HG03575 (cell line): ENCODE results near the gene GNB5.
"Not testable (repeated sequence)": the region's sequence is repeated elsewhere in the genome, so short reads cannot be mapped to it uniquely, and the experiment has no call there.

Experiments
- ATAC-seq: cut with Tn5 transposase; IDR thresholded peaks from one replicate; pipeline ENCODE4 v1.9.1; 2021; ENCODE audit not compliant: unreplicated experiment, insufficient number of reproducible peaks, low FRiP score; ENCODE audit errors: extremely low read depth

GNB5 gene

GRCh38 chr15:52179278-52180195, 11.7 kb downstream of the GNB5 start:
- ATAC-seq: peak; percentile 33

- no peak for ATAC-seq
Observed at GRCh38 chr15:52178765-52179164, 12.4 kb downstream of the GNB5 start.

- no peak for ATAC-seq
Observed at GRCh38 chr15:52172869-52173268, 18.3 kb downstream of the GNB5 start.

- no peak for ATAC-seq
Observed at GRCh38 chr15:52171807-52172206, 19.4 kb downstream of the GNB5 start.

GRCh38 chr15:52171386-52171785, 19.8 kb downstream of the GNB5 start:
- no peak for ATAC-seq

DNA sequence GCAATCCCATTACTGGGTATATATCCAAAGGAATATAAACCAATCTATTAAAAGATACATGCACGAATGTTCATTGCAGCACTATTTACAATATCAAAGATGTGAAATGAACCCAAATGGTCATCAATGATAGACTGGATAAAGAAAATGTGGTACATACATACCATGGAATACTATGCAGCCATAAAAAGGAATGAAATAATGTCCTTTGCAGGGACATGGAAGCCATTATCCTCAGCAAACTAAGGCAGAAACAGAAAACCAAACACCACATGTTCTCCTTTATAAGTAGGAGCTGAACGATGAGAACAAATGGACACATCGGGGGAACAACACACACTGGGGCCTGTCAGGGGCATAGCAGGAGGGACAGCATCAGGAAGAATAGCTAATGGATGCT, 21.0 kb downstream of the GNB5 start:
- not testable (repeated sequence) for ATAC-seq

DNA sequence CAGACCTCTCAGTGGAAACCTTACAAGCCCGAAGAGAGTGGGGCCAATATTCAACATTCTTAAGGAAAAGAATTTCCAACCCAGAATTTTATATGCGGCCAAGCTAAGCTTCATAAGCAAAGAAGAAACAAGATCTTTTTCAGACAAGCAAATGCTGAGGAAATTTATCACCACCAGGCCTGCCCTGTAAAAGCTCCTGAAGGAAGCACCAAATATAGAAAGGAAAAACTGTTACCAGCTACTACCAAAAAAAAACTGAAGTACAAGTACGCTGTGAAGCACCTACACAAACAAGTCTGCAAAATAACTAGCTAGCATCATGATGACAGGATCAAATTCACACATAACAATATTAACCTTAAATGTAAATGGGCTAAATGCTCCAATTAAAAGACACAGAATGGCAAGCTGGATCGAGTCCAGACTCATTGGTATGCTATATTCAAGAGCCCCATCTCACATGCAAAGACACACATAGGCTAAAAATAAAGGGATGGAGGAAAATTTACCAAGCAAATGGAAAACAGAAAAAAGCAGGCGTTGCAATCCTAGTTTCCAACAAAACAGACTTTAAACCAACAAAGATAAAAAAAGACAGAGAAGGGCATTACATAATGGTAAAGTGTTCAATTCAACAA, 25.6 kb downstream of the GNB5 start:
- not testable (repeated sequence) for ATAC-seq

- ATAC-seq: no peak
Observed at GRCh38 chr15:52164631-52165265, 26.4 kb downstream of the GNB5 start.

DNA sequence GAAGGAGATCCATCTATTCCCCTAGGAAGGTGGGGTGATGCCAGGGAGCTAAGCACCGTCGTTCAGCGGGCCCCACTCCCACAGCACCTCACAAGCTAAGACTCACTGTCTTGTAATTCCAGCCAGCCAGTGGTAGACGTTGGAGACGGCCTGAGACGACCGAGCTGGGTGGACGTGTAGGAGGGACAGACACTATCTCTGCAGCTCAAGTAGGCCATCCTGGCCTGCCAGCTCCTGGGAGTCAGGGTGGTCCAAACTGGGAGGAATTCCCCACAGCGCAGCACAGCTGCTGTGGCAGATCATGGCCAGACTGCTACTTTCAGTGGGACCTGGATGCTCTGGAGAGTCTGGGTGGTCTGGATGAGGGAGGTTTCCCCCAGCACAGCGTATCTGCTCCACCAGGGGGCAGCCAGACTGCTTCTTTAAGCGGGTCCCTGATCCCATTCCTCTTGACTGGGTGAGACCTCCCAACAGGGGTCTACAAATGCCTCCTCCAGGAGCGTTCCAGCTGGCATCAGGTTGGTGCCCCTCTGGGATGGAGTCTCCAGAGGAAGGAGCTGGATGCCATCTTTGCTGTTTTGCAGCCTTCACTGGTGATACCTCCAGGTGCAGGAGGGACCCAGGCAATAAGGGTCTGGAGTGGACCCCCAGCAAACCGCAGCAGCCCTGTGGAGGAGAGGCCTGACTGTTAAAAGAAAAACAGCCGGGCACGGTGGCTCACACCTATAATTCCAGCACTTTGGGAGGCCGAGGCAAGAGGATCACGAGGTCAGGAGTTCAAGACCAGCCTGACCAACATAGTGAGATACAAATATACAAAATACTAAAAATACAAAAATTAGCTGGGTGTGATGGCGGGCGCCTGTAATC, 27.6 kb downstream of the GNB5 start:
- no peak for ATAC-seq

GRCh38 chr15:52162876-52163275, 28.3 kb downstream of the GNB5 start:
- ATAC-seq: no peak

GRCh38 chr15:52162260-52162659, 28.9 kb downstream of the GNB5 start:
- ATAC-seq: no peak

DNA sequence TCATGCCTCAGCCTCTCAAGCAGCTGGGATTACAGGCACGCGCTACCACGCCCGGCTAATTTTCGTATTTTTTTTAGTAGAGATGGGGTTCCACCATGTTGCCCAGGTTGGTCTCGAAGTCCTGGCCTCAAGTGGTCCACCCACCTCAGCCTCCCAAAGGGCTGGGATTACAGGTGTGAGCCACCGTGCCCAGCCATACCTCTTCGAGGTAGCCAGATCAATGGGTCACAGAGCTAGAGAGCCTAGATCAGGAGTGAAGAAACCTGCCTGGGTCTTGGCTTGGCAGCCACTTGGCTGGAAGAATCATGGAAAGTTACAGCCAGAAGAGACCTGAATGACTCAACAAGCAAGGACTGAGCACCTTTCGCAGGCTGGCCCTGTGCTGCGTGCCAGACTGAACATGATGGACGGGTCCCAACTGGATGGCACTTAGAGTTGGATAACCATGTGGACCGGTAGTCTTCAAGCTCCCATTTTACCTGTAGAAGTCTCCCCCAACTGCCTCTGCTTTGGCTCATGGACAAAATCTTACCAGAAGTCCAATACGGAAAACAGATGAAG, 29.7 kb downstream of the GNB5 start:
- ATAC-seq: no peak

GRCh38 chr15:52159645-52160044, 31.5 kb downstream of the GNB5 start:
- ATAC-seq: no peak

- no peak for ATAC-seq
Observed at GRCh38 chr15:52158084-52158765, 33.0 kb downstream of the GNB5 start.

GRCh38 chr15:52155878-52156277, 35.3 kb downstream of the GNB5 start:
- ATAC-seq: no peak

DNA sequence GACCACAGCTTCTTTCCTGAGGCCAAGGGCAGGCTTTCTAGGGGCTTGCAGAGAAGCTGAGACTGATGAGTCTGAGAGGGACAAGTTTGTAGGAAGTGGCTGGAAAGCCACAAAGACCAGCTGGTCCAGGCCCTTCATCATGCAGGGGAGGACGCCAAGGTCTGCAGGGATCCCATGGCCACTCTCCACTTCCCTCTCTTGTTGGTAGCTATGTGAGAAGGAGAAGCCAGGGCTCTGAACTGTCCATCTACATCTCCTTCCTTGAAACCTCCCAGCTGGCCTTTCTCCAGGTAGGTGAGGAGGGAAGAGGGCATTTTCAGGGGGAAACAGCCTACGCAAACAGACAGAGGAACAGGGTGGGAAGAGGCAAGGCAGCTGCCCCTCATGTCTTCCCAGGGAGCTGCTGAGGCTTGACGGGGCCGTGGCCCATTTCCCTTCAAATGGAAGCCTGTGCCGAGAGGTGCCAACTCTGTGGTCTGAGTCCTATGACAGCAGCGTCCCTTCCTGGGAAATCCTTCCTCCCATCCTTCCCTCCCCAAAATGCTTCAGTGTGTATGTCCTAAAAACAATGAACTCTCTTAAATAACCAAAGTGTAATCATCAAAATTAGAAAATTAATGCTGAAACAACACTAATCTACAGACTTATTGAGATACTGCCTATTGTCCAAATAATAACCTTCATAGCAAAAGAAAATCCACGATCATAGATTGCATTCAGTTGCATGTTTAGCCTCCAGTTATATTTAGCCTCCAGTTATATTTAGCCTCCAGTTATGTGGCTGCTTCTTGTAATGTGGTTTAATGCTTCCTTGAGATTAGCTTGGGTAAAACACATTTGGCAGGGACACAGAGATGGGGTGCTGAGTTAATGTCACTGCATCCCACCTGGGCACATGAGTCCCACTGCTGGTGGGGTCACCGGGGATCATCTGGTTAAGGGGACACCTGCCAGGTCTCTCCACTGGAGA, 36.0 kb downstream of the GNB5 start:
- no peak for ATAC-seq
